GM18517 (cell line): ENCODE data around the gene KIAA2012.

Source experiments
- ATAC-seq: cut with Tn5 transposase; IDR thresholded peaks from one replicate; pipeline ENCODE4 v1.9.1; 2021; ENCODE audit warnings: mild to moderate bottlenecking, moderate library complexity; ENCODE audit not compliant: unreplicated experiment

Gene KIAA2012

DNA sequence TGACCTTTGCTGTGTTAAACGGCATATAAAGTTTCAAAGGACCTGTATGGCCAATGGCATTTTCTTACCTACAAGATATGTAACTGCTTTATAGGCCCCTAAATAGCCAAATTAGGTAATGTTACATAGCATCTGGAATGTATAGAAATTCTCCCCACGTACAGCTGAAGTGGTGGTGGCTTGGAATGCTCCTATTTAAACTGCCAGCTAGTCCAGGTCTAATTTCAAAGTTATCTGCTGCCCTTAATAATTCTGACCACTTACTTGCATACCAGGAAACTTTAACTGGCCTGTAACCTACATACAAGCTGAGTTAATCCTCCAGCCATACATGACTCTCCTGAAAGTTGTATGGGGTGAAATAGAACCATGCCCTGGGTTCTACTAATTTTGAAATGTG lies 1.3 kb downstream of the KIAA2012 start:
- ATAC-seq: no peak

DNA sequence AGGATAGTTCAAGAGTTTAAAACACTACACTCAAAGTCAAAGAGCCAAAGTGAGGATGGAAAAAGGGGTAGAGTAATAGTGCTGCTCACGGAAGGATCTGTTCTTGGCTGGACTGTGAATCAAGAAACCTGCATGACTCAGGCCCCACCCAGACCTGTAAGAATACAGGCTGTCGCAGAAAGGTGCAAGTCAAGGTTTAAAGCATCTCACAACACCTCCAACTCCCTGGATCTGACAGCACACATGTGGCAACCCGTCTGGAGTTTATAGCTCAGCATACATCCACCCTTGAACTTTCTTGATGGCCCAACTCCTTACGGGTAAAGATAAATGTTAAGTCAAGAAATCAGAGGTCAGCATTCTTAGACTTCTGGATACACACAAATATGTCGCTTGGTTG lies 6.3 kb downstream of the KIAA2012 start:
- no peak for ATAC-seq

DNA sequence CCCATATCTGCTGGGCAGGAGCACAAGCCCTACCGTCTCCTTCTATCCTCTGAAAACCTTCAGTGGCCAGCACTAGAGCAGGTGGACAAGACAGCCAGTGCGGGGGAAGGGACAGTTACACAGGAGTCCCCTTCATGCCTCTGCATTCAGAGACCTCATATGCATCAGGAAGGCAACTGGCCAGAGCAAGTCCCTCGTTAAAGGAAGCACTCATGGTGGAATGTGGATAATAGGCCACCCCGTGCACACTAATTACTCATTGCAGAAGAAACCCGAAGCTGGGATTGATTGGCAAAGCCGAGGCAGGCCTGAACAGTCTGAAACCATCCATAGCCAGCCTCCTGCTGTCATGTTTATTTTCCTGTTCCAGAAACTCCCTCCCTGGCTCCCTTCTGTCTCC lies 11.2 kb downstream of the KIAA2012 start:
- no peak for ATAC-seq

DNA sequence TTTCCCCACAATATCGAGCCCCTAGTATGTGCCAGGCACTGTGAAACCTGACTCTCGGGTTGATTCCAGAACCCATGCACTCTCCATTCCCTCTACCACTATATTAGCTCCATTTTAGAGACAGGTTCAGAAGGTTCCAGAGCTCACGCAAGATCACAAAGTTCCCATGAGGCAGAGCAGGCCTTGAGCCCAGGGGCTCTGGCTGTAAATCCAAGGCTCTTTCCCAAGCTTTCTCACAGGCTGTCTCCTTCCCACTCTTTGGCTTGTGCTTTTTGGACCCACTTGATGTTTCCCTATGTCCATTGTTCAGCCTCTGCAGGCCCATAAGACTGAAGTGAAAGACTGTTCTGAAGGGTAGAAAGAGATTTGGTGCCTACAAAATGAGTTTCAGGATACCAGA lies 15.7 kb downstream of the KIAA2012 start:
- no peak for ATAC-seq

DNA sequence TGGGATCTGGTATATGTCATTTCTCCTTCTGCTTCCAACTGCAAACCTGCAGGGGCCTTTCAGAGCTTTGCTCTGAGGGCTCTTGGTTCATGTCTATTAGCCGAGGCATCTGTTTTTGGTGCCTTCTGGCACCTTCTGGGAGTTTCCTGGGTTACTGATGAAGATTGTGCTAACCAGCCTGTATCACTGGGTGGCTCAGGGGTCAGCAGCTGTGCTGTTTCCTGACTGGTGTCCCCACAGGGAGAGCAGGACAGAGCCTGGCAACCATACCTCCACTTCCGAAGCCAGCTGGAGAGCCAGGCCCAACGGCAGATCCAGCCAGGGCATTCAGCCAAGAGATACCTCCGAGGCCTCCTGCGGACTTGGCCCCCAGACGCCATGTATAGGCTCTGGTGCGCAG lies 17.5 kb downstream of the KIAA2012 start:
- ATAC-seq: no peak

DNA sequence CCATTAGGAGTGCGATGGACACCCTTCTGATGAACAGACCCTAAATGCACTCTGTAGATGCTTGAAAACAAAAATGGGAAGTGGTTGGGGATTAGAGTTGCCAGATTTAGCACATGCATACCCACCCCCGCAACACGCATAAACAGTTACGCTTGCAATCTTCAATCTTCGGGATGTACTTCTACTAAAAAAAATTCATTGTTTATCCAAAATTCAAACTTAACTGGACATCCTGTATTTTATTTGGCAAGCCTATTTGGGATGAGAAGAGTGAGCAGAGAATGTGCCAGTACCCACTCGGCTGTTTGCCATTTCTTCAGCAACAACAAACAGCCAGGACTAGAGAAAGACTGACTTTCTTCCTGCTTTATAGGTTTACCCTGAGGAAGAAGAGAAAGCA lies 18.4 kb downstream of the KIAA2012 start:
- ATAC-seq: no peak

DNA sequence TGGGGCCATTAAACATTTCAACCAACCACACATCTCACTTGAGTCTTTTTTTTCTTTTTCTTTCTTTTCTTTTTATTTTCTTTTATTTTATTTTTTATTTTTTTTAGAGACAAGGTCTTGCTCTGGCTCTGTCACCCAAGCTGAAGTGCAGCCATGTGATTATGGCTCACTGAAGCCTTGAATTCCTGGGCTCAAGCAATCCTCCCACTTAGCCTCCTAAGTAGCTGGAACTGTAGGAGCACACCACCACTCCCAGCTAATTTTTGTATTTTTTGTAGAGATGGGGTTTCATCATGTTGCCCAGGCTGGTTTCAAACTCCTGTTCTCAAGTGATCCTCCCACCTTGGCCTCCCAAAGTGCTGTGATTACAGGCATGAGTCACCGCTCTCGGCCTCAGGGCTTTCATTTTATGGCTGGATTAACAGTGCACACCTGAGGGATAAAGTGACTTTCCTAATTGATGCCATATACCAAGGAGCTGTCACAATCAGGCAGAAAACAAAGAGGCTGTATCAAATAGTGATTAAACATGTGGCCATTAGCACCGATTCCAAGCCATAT lies 21.5 kb downstream of the KIAA2012 start:
- ATAC-seq: no peak

DNA sequence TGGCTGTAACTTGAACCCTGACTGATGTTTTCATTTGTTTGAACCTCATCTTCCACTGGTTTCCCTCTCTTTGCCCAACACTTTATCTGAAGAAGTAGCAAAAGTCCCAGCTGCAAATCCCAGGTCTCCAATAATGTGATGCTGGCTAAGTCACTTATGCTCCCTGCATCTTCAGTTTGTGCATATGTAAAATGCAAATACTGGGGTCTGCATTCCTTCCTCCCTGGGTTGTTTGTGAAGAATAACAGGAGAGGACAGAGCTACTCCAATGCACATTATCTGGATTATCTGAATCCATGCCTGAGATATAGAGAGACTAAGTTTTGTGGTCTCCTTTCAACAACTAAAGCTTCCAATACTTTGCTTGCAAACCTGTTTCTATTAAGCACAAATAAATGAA lies 22.2 kb downstream of the KIAA2012 start:
- ATAC-seq: no peak

DNA sequence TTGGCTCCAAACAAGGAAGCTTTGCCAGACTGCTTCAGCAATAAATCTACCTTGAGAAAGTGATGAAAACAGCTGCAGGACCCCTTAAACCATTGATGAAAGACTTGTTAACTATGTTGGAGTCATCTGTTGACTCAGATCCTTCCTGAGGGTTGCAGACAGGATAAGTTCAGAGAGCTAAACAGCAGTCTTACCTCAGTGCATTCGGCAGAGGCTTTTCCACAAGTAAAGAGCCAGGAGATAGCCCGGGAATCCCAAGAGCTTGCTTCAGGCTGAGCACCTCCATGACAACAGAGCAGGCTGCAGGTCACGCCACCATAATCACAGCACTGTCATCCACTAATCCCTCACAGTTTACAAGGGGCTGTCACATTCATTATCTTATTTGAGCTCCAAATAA lies 23.7 kb downstream of the KIAA2012 start:
- no peak for ATAC-seq

DNA sequence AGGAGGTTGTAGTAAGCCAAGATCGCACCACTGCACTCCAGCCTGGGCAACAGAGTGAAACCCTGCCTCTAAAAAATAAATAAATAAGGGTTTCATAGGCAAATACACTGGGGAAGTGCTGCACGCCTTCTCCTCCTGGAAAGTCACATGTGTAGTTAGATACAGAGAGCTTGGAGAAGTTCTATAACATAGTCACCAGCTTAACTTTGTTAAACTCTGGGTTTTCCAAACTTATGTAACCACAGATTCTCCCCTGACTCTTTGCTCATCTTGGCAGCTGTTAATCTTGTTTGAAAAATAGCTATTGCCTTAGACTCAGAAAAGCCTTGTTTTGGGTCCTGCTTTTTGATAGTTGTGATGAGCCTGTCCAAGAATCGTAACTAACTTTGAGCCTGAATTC lies 25.2 kb downstream of the KIAA2012 start:
- ATAC-seq: no peak

DNA sequence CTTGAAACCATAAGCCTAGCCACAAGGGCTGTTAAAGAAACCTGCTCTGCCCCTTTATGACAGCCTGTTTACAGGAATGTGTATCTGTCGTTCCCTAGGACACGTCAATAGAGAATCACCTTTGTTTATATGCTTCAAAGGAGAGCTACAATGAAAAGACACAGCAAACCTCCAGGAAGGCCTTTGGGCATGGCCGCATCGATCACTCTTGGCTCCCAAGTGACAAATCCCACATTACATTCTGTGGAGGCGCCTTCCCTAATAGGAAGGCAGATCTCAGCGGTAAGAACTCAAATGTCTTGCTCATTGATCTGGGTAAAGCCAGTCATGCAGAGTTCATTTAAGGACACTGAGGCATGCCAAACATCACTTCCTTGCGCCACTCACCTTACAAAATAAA lies 26.5 kb downstream of the KIAA2012 start:
- ATAC-seq: no peak

DNA sequence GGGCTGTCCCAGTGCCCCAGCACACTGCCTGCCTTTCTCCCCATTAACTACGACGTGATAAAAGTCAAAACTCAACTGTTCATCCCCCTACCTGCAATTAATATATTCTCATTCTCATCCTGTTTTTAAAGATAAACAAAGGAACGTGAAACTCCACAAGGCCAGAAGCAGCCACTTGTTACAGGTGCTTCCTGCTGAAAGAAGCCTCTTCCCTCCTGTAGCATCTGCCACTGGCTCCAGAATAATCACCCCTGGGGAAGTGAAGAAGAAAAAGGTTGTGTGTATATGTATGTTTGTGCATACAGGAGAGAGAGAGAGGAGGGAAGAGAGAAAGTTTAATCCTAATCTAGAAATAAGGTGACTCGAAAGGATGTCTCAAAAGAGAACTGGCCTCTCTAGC lies 27.1 kb downstream of the KIAA2012 start:
- no peak for ATAC-seq

DNA sequence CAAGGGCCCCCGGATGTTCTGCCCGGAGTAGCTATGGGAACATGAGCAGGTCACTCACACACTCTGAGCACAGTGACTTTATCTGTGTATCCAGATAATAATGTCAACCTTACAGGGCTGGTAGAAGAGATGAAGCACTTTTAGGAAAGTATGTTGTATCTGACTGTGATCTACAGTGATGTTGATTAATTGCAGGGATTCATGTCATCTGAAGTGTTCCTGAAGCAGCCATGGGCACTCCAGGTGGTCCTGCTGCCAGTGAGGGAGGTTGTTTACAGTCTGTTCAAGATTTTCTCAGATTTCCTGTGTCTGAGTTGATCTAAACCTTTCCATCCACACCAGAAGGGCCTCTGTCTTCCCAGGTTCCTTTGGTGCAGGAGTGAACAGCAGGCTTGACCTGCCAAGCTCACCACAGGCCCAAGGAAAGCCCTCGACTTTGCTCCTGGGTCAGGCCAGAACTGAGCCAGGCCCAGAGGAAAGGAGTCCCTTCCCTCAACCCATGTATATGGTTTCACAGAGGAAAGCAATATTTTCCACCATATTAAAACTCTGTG lies 28.0 kb downstream of the KIAA2012 start:
- ATAC-seq: no peak

DNA sequence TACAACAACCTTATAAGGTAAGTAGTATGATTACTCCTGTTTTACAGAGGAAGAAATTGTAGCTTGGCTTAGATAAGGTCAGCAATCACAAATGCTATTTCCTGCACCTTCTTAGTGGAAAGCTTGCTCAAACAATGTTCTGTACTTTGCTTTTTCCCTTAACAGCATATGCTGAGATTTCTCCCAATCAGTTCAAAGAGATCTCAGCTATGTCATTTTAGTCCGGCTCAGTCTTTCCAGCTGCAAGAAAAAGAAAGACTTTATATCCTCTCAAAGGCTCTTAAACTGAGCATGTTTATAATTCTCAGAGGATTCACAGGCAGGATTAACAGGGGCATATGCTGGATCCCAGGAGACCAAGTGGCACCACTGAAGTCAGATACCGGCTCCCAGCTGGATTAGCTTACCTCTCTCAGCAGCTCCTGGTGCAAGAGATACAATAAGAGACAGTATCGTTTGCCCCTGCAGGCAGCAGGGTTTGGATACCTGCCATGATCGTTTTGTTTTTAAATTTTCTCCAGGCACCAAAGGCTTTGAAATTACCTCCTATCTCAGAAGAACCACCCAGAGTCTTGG lies 29.5 kb downstream of the KIAA2012 start:
- ATAC-seq: no peak

DNA sequence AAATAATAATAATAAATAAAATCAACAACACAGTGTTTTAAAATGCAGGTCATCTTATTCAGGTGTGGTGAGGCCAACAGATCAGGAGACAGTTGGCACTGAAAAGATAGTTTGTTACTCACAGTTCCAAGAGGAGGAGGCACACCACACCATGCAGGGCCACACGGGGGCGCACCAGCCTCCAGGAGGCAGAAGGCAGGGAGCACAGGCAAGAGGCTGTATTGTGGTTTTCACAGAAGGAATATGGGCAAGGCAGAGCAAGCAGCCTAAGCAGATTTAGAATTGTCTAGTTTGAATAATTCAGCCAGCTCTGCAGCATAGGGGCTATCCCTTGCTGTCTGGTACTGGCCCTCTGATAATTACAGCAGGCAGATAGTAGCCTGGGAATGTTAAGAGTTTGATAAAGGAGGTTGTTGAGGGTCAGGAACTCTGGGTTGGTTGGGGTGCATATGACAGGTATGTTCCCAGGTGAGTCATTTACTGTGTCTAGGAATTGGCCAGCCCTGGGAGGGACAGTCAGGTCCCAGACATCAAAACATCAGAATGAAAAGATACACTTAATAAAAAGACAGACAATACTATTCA lies 31.3 kb downstream of the KIAA2012 start:
- no peak for ATAC-seq

DNA sequence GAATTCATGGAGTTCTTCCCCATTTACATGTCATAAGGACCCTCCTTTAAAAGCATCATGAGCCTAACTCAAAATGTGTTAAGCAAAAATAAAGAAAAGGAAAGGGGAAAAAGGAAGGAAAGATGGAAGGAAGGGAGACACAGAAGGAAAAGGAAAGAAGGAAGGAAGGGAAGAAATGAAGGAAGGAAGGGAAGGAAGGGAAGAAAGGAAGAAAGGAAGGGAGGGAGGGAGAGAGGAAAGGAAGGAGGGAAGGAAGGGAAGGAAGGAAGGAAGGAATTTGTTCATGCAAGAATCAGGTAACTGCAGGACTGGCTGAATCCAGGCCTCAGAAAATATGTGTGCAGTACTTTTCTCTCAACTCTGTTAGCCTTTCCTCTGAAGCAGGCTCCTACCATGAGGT lies 32.0 kb downstream of the KIAA2012 start:
- ATAC-seq: no peak

DNA sequence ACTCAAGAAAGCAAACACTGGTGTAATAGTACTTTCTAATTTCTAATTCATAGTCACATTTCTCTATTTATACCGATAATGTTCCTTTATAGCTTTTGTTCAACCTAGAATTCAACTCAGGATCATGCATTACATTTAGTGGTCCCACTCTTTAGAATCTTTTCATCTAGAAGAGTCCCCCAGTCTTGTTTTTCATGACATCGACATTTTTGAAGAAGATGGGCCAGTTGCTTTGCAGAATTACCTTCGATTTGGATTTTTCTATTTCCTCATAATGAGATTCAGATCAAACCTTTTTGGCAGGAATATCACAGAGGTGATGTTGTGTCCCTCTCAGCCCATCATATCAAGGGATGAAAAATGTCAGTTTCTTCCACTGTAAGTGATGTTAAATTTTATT lies 35.3 kb downstream of the KIAA2012 start:
- ATAC-seq: no peak

DNA sequence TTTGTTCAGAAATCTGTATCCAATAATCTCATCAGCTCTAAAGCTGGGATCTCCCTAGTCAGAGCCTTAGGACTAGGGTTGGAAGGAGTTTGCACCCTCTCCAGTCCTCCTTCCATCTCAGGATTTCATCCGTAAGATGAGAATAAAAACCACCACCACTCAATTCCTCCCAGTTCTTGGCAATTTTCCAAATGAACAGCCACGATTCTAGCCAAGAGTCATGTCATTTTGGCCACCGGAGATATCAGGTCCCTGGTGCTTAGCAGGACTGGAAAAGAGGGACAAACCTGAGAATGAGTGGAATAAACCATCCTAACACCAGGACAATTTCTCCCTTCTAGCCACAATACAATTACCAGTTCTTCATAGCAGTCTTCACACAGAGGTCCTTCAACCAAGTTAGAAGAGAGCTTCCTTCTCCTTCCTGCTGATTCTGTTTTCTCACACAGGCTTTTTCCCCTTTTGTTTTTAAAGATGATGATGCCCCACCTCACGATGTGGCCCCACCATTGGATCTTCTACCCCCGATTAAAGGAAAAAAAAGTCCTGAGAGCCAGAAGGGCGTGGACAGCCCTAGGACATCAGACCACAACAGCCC lies 36.2 kb downstream of the KIAA2012 start:
- no peak for ATAC-seq

DNA sequence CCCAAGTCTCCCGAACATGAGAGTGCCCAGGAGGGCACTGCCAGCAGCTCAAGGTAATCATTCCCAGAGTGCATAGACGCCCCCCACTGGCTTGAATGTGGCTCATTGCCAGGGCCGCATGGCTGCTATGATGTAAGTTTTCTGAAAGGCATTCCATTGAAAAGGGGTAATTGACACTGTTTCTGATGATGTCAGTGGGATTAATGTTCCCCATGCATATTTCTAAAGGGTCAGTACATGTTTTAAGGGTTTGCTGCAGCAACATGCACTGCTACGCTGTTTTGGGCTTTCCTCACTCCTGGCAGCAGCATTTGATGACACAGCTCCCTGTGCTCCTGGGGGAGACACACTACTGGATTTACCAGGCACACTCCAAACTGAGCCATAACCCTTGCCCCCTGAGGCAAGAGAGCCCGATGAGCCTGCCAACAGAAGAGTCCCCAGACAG lies 36.7 kb downstream of the KIAA2012 start:
- no peak for ATAC-seq

DNA sequence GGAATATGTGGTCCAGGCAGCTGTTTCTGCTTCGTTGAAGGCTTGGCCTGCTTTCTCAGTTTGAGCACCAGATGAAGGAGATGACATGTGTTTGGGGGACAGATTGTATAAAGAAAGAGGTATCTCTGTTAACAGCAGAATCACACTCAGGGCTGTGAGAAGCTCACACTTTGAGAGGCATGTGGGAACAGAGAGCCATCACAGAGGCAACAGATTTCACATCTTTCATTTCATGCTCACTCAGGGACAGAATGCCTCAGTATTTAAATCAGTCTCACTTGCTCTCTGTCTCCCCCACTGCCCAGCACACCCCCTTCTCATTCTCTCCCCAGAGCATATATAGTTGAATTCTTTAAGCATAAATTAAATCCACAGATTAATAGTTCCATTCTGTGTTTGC lies 37.4 kb downstream of the KIAA2012 start:
- ATAC-seq: no peak

DNA sequence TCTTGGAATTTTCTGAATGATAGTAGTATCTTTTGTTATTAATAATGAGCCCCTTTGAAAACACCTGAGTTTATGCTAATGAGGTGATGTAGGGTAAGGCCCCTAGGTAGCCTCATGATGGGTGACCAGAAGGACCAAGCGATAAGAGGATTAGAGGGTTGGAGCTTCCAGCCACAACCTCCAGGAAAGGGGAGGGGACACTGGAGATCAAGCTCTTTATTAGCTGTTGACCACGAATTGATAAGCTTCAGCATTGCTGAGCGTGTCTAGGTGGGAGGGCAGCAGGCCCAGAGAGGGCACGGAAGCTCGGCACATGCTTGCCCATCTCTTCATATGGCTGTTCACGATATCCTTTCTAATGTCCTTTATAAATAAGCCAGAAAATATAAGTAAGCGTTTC lies 39.0 kb downstream of the KIAA2012 start:
- no peak for ATAC-seq

DNA sequence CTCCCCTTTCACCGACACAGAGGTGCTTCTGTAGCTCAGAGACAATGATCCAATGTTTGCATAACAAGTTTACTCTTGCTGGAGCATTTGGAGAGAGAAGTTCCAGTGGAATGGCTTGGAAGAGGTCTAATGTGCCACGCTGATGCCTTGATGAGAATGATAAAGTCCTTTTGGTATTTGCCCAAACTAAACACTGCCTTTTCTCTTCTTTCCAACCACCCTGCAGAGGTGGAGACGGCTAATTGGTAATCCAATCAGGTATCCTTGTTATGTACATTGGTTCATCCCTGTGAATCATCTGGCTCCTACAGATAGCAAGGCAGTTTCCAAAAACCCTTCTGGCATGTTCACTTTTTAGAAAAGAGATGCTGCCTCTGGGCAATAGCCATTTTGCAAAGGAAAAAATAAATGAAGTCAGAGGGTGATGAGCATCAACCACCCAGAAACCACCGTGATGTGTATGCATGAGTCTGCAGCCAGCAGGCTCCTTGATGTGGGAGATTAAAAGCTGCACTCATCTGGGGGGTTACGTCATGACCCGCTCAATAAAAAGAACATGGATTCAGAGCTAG lies 40.6 kb downstream of the KIAA2012 start:
- ATAC-seq: no peak
